Measurements from ENCODE around the gene ITSN1. TPM values are rescaled to one million over a fixed set of nuclear protein-coding genes. Genes with fewer than 3 reads are reported as not detected.

The ITSN1 gene
- total RNA-seq, 4 donors from 2014 or later = 37.0 to 123 (median 61.1) TPM

DNA sequence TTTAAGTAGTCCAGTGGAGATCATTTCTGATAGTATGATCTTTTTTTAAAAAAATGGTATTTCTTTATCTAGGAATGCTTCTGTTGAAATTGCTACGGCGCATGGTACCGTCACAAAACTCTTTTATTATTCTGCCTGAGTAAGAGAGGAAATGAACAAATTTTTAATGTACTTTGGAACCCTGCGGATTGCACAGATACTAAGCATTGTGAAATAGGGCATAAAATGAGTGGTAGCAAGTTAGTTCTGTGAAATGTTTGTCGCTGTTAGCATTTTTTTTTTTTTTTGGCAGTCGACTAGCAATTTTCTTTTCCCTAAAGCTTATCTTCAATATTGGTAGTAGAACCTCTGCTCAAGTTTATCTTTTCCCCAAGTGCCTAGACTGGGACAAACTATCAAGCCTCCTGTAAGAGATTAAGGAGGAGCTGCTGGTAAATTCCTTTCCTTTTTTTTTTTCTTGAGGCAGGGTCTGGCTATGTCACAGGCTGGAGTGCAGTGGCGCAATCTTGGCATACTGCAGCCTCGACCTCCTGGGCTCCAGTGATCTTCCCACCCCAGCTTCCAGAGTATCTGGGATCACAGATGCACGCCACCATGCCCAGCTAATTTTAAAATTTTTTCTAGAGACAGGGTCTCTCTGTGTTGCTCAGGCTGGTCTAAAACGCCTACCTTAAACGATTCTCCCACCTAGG, 2.2 kb downstream of the ITSN1 start:
- H3K4me3 ChIP-seq = peak overlapping the region in 2 of 4 donors; percentile 91 to 99
- H3K27ac ChIP-seq = peak overlapping the region; percentile 93 to 97 (median 94)
- no peaks in the 10 kb centered on the region for H3K36me3 ChIP-seq
- TF ChIP-seq POLR2AphosphoS5 (IDR thresholded peaks at IDR 0.05) = peak in 2 of 3 donors; percentile 12 to 52
- TF ChIP-seq POLR2A (IDR thresholded peaks at IDR 0.05) = no peak
- intact Hi-C loops (cut with DNase I; ENCODE audit: low total_unique reads) = loop anchor here (10.0 kb wide), 1 partner anchor 1700 kb away; no protein-coding TSS in a partner anchor
- in situ Hi-C loops (cut with MboI; ENCODE audit: low pct_ligation_motif_present in 1 of 4, low pct_unique_long_range_greater_than_20kb in 1 of 4, low sequenced_read_pairs in 3 of 4) = no loop called here
- peaks cover 11 to 61% (median 27%) of the 10 kb centered on the region in 4 donors for H3K4me1 ChIP-seq
- no peak for DNase-seq
- WGBS, 2 donors (ENCODE audit: low coverage in 1 of 2) = 49 to 52% methylated on average over 10 to 11 of the region's 11 CpGs
- H3K9me3 ChIP-seq = no peaks in the 10 kb centered on the region
- H3K27me3 ChIP-seq = no peaks in the 10 kb centered on the region

DNA sequence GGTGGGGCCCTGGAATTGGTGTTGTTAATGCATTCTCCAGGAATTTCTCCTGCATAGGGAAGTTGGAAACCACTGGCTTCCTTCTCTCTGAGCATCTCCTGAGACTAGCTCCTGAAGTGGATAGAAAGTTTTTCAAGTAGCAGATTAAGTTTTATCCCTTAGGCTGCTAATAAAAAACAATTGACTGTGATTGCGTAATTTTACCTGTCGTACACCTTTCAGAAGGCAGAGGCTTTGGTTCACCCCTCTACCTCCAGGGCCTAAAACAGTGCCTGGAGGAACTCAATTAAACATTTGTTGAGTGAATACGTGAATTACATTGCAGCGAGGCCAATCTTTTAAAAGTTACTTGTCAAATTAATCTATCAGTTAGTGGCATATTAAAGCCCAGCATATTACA, 3.4 kb downstream of the ITSN1 start:
- Histone ChIP-seq H3K9me3 (no peaks in the 10 kb centered on the region), H3K36me3 (no peaks in the 10 kb centered on the region), H3K27me3 (no peaks in the 10 kb centered on the region), H3K27ac (no peak overlapping the region), H3K4me3 (no peak overlapping the region), H3K4me1 (peaks cover 5 to 64% (median 27%) of the 10 kb centered on the region in 4 donors)
- in situ Hi-C loops (cut with MboI; ENCODE audit: low pct_ligation_motif_present in 1 of 4, low pct_unique_long_range_greater_than_20kb in 1 of 4, low sequenced_read_pairs in 3 of 4) = no loop called here
- intact Hi-C loops (cut with DNase I; ENCODE audit: low total_unique reads) = loop anchor here (10.0 kb wide), 1 partner anchor 1699 kb away; no protein-coding TSS in a partner anchor
- 93 to 100% methylated on average over 3 to 4 of the region's 4 CpGs for whole genome bisulfite sequencing, 2 donors (ENCODE audit: low coverage in 1 of 2)
- TF ChIP-seq POLR2A (IDR thresholded peaks at IDR 0.05) (no peak), POLR2AphosphoS5 (IDR thresholded peaks at IDR 0.05) (no peak), EP300 (IDR thresholded peaks at IDR 0.05; ENCODE audit: low read depth) (no peak)
- TF ChIP-seq, protein P1, sequence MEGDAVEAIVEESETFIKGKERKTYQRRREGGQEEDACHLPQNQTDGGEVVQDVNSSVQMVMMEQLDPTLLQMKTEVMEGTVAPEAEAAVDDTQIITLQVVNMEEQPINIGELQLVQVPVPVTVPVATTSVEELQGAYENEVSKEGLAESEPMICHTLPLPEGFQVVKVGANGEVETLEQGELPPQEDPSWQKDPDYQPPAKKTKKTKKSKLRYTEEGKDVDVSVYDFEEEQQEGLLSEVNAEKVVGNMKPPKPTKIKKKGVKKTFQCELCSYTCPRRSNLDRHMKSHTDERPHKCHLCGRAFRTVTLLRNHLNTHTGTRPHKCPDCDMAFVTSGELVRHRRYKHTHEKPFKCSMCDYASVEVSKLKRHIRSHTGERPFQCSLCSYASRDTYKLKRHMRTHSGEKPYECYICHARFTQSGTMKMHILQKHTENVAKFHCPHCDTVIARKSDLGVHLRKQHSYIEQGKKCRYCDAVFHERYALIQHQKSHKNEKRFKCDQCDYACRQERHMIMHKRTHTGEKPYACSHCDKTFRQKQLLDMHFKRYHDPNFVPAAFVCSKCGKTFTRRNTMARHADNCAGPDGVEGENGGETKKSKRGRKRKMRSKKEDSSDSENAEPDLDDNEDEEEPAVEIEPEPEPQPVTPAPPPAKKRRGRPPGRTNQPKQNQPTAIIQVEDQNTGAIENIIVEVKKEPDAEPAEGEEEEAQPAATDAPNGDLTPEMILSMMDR (IDR thresholded peaks at IDR 0.05) = no peak
- DNase-seq = no peak

DNA sequence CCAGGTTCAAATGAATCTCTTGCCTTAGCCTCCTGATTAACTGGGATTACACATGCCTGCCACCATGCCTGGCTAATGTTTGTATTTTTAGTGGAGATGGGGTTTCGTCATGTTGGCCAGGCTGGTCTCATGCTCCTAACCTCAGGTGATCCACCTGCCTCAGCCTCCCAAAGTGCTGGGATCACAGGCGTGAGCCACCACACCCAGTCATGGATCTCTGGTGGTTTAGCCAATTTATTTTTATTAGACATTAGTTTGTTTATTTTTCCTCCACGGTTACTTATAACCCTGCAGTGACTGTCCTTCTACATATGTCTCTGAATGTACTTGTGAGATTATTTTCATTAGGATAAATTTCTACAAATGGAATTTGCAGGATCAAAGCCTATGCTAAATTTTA, 5.3 kb downstream of the ITSN1 start:
- Histone ChIP-seq H3K27ac (no peak overlapping the region), H3K36me3 (no peaks in the 10 kb centered on the region), H3K27me3 (no peaks in the 10 kb centered on the region), H3K4me1 (peaks cover 5 to 69% (median 27%) of the 10 kb centered on the region in 4 donors), H3K9me3 (no peaks in the 10 kb centered on the region), H3K4me3 (no peak overlapping the region)
- intact Hi-C loops (cut with DNase I; ENCODE audit: low total_unique reads) (loop anchor here (10.0 kb wide), 1 partner anchor 1697 kb away; no protein-coding TSS in a partner anchor), in situ Hi-C loops (cut with MboI; ENCODE audit: low pct_ligation_motif_present in 1 of 4, low pct_unique_long_range_greater_than_20kb in 1 of 4, low sequenced_read_pairs in 3 of 4) (no loop called here)
- TF ChIP-seq POLR2AphosphoS5 (IDR thresholded peaks at IDR 0.05) (no peak), EP300 (IDR thresholded peaks at IDR 0.05; ENCODE audit: low read depth) (no peak), POLR2A (IDR thresholded peaks at IDR 0.05) (no peak)
- TF ChIP-seq, protein P1 (IDR thresholded peaks at IDR 0.05) = no peak
- DNase-seq = no peak
- 75% methylated on average over 3 of the region's 3 CpGs; no CpG with 5 or more reads in 1 of the 2 donors for WGBS, 2 donors (ENCODE audit: low coverage in 1 of 2)

DNA sequence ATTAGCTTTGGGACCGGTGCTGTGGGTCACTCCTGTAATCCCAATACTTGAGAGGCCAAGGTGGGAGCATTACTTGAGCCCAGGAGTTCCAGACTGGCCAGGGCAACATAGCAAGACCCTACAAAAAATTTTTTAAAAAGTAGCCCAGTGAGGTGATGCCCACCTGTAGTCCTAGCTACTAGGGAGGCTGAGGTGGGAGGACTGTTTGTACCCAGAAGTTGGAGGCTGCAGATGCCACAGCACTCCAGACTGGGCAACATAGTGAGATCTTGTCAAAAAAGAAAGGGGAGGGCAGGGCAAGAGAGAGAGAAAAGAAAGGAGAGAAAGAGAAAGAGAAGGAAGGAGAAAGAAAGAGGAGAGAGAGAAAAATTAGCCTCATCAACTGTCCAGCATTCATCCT, 6.3 kb downstream of the ITSN1 start:
- TF ChIP-seq POLR2A (IDR thresholded peaks at IDR 0.05) (no peak), EP300 (IDR thresholded peaks at IDR 0.05; ENCODE audit: low read depth) (no peak), POLR2AphosphoS5 (IDR thresholded peaks at IDR 0.05) (no peak)
- TF ChIP-seq, protein P1 (IDR thresholded peaks at IDR 0.05) = no peak
- no peak for DNase-seq
- no peak overlapping the region for H3K27ac ChIP-seq
- 83 to 94% methylated on average over 1 of the region's 1 CpG for WGBS, 2 donors (ENCODE audit: low coverage in 1 of 2)
- no peaks in the 10 kb centered on the region for H3K27me3 ChIP-seq
- H3K4me1 ChIP-seq = peaks cover 5 to 66% (median 26%) of the 10 kb centered on the region in 4 donors
- in situ Hi-C loops (cut with MboI; ENCODE audit: low pct_ligation_motif_present in 1 of 4, low pct_unique_long_range_greater_than_20kb in 1 of 4, low sequenced_read_pairs in 3 of 4) (no loop called here), intact Hi-C loops (cut with DNase I; ENCODE audit: low total_unique reads) (loop anchor here (10.0 kb wide), 1 partner anchor 1696 kb away; no protein-coding TSS in a partner anchor)
- H3K36me3 ChIP-seq = no peaks in the 10 kb centered on the region
- H3K9me3 ChIP-seq = no peaks in the 10 kb centered on the region
- H3K4me3 ChIP-seq = no peak overlapping the region
